IPS DF 6.9 (cell line): ENCODE data around the gene GREM2.

Experiments used
- DNase-seq: peaks from one replicate; pipeline ENCODE4 v3.0.0-alpha.2; 2013; ENCODE audit warnings: low read depth, low spot score
- H3K27ac ChIP-seq: one replicate; pipeline ENCODE4 v1.5.1; 2013; ENCODE audit warnings: low read length, control low read depth
- H3K27me3 ChIP-seq: 2 replicates; pipeline ENCODE4 v1.6.1; 2013; ENCODE audit warnings: mild to moderate bottlenecking, low read length; ENCODE audit not compliant: control insufficient read depth, insufficient read depth
- H3K36me3 ChIP-seq: 2 replicates; pipeline ENCODE4 v1.6.1; 2013; ENCODE audit warnings: low read length; ENCODE audit not compliant: control insufficient read depth, insufficient read depth
- H3K4me1 ChIP-seq: 2 replicates; pipeline ENCODE4 v1.6.1; 2013; ENCODE audit warnings: low read length; ENCODE audit not compliant: control insufficient read depth, insufficient read depth
- H3K4me3 ChIP-seq: 2 replicates; pipeline ENCODE4 v1.5.1; 2013; ENCODE audit warnings: mild to moderate bottlenecking, low read length
- H3K9me3 ChIP-seq: 2 replicates; pipeline ENCODE4 v1.6.1; 2013; ENCODE audit warnings: low read length, inconsistent platforms; ENCODE audit not compliant: control insufficient read depth, insufficient read depth
- WGBS: extraction: QIAGEN DNeasy Blood & Tissue Kit; methylation state at CpG from one replicate; pipeline ENCODE4 v1.1.7; 2013; ENCODE audit warnings: mixed read lengths, missing lambda C conversion rate; ENCODE audit not compliant: insufficient read length, insufficient coverage; 5-methylcytosine and 5-hydroxymethylcytosine counted together

The GREM2 gene

GRCh38 chr1:240526312-240526711, 85.6 kb downstream of the GREM2 start:
- H3K27ac ChIP-seq, result no peak overlapping the region
- H3K27me3 ChIP-seq, result no peaks in the 10 kb centered on the region
- no peak overlapping the region for H3K4me3 ChIP-seq
- no peak for DNase-seq
- H3K36me3 ChIP-seq, result no peaks in the 10 kb centered on the region
- H3K4me1 ChIP-seq, result no peaks in the 10 kb centered on the region
- no peaks in the 10 kb centered on the region for H3K9me3 ChIP-seq
- WGBS, result no CpG with 5 or more reads among the region's 7 CpGs

GRCh38 chr1:240524356-240525069, 87.4 kb downstream of the GREM2 start:
- Histone ChIP-seq H3K36me3 (no peaks in the 10 kb centered on the region), H3K4me1 (no peaks in the 10 kb centered on the region), H3K27me3 (no peaks in the 10 kb centered on the region), H3K27ac (no peak overlapping the region), H3K4me3 (no peak overlapping the region), H3K9me3 (no peaks in the 10 kb centered on the region)
- WGBS, result no CpG with 5 or more reads among the region's 4 CpGs
- DNase-seq, result no peak

- Histone ChIP-seq H3K36me3 (no peaks in the 10 kb centered on the region), H3K27me3 (no peaks in the 10 kb centered on the region), H3K4me3 (no peak overlapping the region), H3K27ac (no peak overlapping the region), H3K9me3 (no peaks in the 10 kb centered on the region), H3K4me1 (no peaks in the 10 kb centered on the region)
- no peak for DNase-seq
- WGBS, result no CpG with 5 or more reads among the region's 6 CpGs
Measured at GRCh38 chr1:240522122-240522822, 89.7 kb downstream of the GREM2 start.

GRCh38 chr1:240517891-240518290, 94.1 kb downstream of the GREM2 start:
- no peaks in the 10 kb centered on the region for H3K36me3 ChIP-seq
- no peaks in the 10 kb centered on the region for H3K4me1 ChIP-seq
- no peak for DNase-seq
- H3K9me3 ChIP-seq, result no peaks in the 10 kb centered on the region
- no CpG with 5 or more reads among the region's 4 CpGs for WGBS
- no peaks in the 10 kb centered on the region for H3K27me3 ChIP-seq
- H3K4me3 ChIP-seq, result no peak overlapping the region
- no peak overlapping the region for H3K27ac ChIP-seq

- H3K4me1 ChIP-seq, result no peaks in the 10 kb centered on the region
- no peaks in the 10 kb centered on the region for H3K27me3 ChIP-seq
- H3K4me3 ChIP-seq, result no peak overlapping the region
- H3K27ac ChIP-seq, result no peak overlapping the region
- no peak for DNase-seq
- no peaks in the 10 kb centered on the region for H3K9me3 ChIP-seq
- no CpG with 5 or more reads among the region's 2 CpGs for WGBS
- H3K36me3 ChIP-seq, result no peaks in the 10 kb centered on the region
Measured at GRCh38 chr1:240516069-240516468, 95.9 kb downstream of the GREM2 start.

GRCh38 chr1:240515505-240515904, 96.5 kb downstream of the GREM2 start:
- H3K4me3 ChIP-seq, result no peak overlapping the region
- H3K9me3 ChIP-seq, result no peaks in the 10 kb centered on the region
- WGBS, result no CpG with 5 or more reads among the region's 1 CpG
- no peaks in the 10 kb centered on the region for H3K36me3 ChIP-seq
- no peaks in the 10 kb centered on the region for H3K4me1 ChIP-seq
- no peak overlapping the region for H3K27ac ChIP-seq
- no peak for DNase-seq
- H3K27me3 ChIP-seq, result no peaks in the 10 kb centered on the region

GRCh38 chr1:240511789-240512188, 100.2 kb downstream of the GREM2 start:
- no peak overlapping the region for H3K27ac ChIP-seq
- DNase-seq, result no peak
- no peaks in the 10 kb centered on the region for H3K4me1 ChIP-seq
- H3K4me3 ChIP-seq, result no peak overlapping the region
- H3K36me3 ChIP-seq, result no peaks in the 10 kb centered on the region
- H3K27me3 ChIP-seq, result no peaks in the 10 kb centered on the region
- no peaks in the 10 kb centered on the region for H3K9me3 ChIP-seq

GRCh38 chr1:240508950-240509349, 103.0 kb downstream of the GREM2 start:
- Histone ChIP-seq H3K9me3 (no peaks in the 10 kb centered on the region), H3K36me3 (no peaks in the 10 kb centered on the region), H3K4me1 (no peaks in the 10 kb centered on the region), H3K27me3 (no peaks in the 10 kb centered on the region), H3K4me3 (no peak overlapping the region), H3K27ac (no peak overlapping the region)
- DNase-seq, result no peak
- WGBS, result no CpG with 5 or more reads among the region's 2 CpGs

GRCh38 chr1:240508201-240508600, 103.8 kb downstream of the GREM2 start:
- no CpG with 5 or more reads among the region's 3 CpGs for WGBS
- no peaks in the 10 kb centered on the region for H3K4me1 ChIP-seq
- DNase-seq, result no peak
- no peaks in the 10 kb centered on the region for H3K36me3 ChIP-seq
- H3K4me3 ChIP-seq, result no peak overlapping the region
- no peaks in the 10 kb centered on the region for H3K27me3 ChIP-seq
- H3K27ac ChIP-seq, result no peak overlapping the region
- no peaks in the 10 kb centered on the region for H3K9me3 ChIP-seq

GRCh38 chr1:240506176-240506575, 105.8 kb downstream of the GREM2 start:
- DNase-seq, result no peak
- Histone ChIP-seq H3K4me1 (no peaks in the 10 kb centered on the region), H3K9me3 (no peaks in the 10 kb centered on the region), H3K4me3 (no peak overlapping the region), H3K36me3 (no peaks in the 10 kb centered on the region), H3K27ac (no peak overlapping the region), H3K27me3 (no peaks in the 10 kb centered on the region)
- WGBS, result no CpG with 5 or more reads among the region's 4 CpGs

- Histone ChIP-seq H3K4me3 (no peak overlapping the region), H3K27me3 (no peaks in the 10 kb centered on the region), H3K9me3 (no peaks in the 10 kb centered on the region), H3K4me1 (no peaks in the 10 kb centered on the region), H3K27ac (no peak overlapping the region), H3K36me3 (no peaks in the 10 kb centered on the region)
- DNase-seq, result no peak
- WGBS, result no CpG with 5 or more reads among the region's 1 CpG
Measured at GRCh38 chr1:240503558-240503957, 108.4 kb downstream of the GREM2 start.
